Adrenal gland (tissue), 12 donors: ENCODE results near the gene SHISAL2B. TPM values are rescaled to one million over a fixed set of nuclear protein-coding genes. Genes with fewer than 3 reads are reported as not detected.

Experiments
- DNase-seq, 7 donors: peaks; one replicate each; pipeline ENCODE4 v3.0.0-alpha.2; 2019 to 2020
- H3K27ac ChIP-seq, 5 donors: fragments of 200-600 bp; sonication (generic) in 4 of 5; 1 replicate in 3 of 5; 2 replicates in 2 of 5; pipeline versions ENCODE4 v1.5.1 to v1.8.0; 2016 to 2020; ENCODE audit warnings: mild to moderate bottlenecking in 1 of 5
- H3K27me3 ChIP-seq: fragments of 200-600 bp; 2 replicates; pipeline ENCODE4 v1.8.0; 2021
- H3K36me3 ChIP-seq, 2 donors: fragments of 200-600 bp; replicated peaks in 1 of 2; 1 replicate in 1 of 2; 2 replicates in 1 of 2; pipeline versions ENCODE4 v1.5.1 to v1.8.0; 2018 to 2022
- H3K4me1 ChIP-seq, 2 donors: fragments of 200-600 bp; replicated peaks in 1 of 2; 1 replicate in 1 of 2; 2 replicates in 1 of 2; pipeline versions ENCODE4 v1.5.1 to v1.8.0; 2018 to 2021
- H3K4me3 ChIP-seq, 4 donors: fragments of 200-600 bp; sonication (generic) in 3 of 4; one replicate each; pipeline ENCODE4 v1.5.1; 2016 to 2018
- H3K9me3 ChIP-seq, 3 donors: fragments of 200-600 bp; sonication (generic) in 1 of 3; replicated peaks in 1 of 3; 1 replicate in 2 of 3; 2 replicates in 1 of 3; pipeline versions ENCODE4 v1.5.1 to v1.8.0; 2016 to 2021
- CTCF ChIP-seq, 6 experiments: fragments of 450-650 bp in 4 of 6; fragments of 200-600 bp in 2 of 6; sonication (generic) in 1 of 6; IDR thresholded peaks; 1 replicate in 5 of 6; 2 replicates in 1 of 6; pipeline versions ENCODE4 v1.5.1 to v1.8.0; 2016 to 2021; ENCODE audit warnings: antibody characterized with exemption in 6 of 6, mild to moderate bottlenecking in 2 of 6, moderate library complexity in 1 of 6
- POLR2A ChIP-seq, 2 donors: fragments of 450-650 bp; IDR thresholded peaks; one replicate each; pipeline ENCODE4 v1.6.1; 2017; ENCODE audit warnings: antibody characterized with exemption in 2 of 2, mild to moderate bottlenecking in 2 of 2, moderate library complexity in 1 of 2
- WGBS, 4 donors: extraction: QIAGEN DNeasy Blood & Tissue Kit in 2 of 4; methylation state at CpG; one replicate each; pipeline versions ENCODE4 v1.1.5 to v1.1.7; 2013 to 2017; 5-methylcytosine and 5-hydroxymethylcytosine counted together
- intact Hi-C, 2 donors: fragments of 100-400 bp; cut with DNase I; formaldehyde crosslinking; loops; one replicate each; pipeline versions ENCODE4 v1.14.1 to v1.15.0; 2022 to 2023
- polyA plus RNA-seq, 3 donors: library from polyadenylated mRNA; stranded (reverse); fragments of 200-250 nt in 2 of 3; fragments of 350-450 nt in 1 of 3; fragmentation: Illumina TruSeq in 1 of 3; extraction: RNeasy Lipid Tissue Mini Kit (QIAGEN cat#74804) in 1 of 3; gene quantifications; one replicate each; pipeline ENCODE4 v1.2.3, GENCODE V29; 2013 to 2014
- total RNA-seq, 9 donors: library from RNA; depleted of rRNA in 4 of 9; stranded (reverse); fragments of >200 nt in 4 of 9; fragments of 120-200 nt in 1 of 9; fragmentation: NEBNext Ultra II Directional in 1 of 9; extraction: Animal tissue kit (Norgen Biotek cat#: 25700) in 1 of 9; gene quantifications; one replicate each; pipeline versions ENCODE4 v1.1.0 to v1.2.4, GENCODE V29; 2013 to 2023
- donor health status: healthy with polysubstance abuse.
- donor health status: Bipolar disorder and iron deficiency.
- donor health status: DM: yes; HTN: yes; CAD: no.
- donor health status: DM: no; HTN: no; CAD: no.
- donor health status: DM: no; HTN: no; CAD: no.
- donor health status: DM: yes; HTN: yes; CAD: no.

SHISAL2B gene
- total and polyA plus RNA-seq, 12 donors, result 0.10 TPM; not detected in 11

- no peak overlapping the region for H3K4me3 ChIP-seq
- no peak overlapping the region for H3K27ac ChIP-seq
- H3K27me3 ChIP-seq, result no peaks in the 10 kb centered on the region
- peaks cover 0 to 12% of the 10 kb centered on the region in 2 donors for H3K36me3 ChIP-seq
- TF ChIP-seq POLR2A (IDR thresholded peaks at IDR 0.05) (no peak), CTCF (IDR thresholded peaks at IDR 0.05) (no peak)
- H3K4me1 ChIP-seq, result no peaks in the 10 kb centered on the region
- 63 to 96% (median 96%) methylated on average over 3 of the region's 3 CpGs for WGBS, 4 donors
- intact Hi-C loops, result no loop called here
- no peak for DNase-seq
- no peaks in the 10 kb centered on the region for H3K9me3 ChIP-seq
Observed at GRCh38 chr5:64722588-64722987, 32.3 kb downstream of the SHISAL2B start.

- DNase-seq, result no peak
- H3K9me3 ChIP-seq, result no peaks in the 10 kb centered on the region
- no peak overlapping the region for H3K27ac ChIP-seq
- H3K4me3 ChIP-seq, result no peak overlapping the region
- intact Hi-C loops, result no loop called here
- no peaks in the 10 kb centered on the region for H3K4me1 ChIP-seq
- TF ChIP-seq CTCF (IDR thresholded peaks at IDR 0.05), result no peak
- no peak for TF ChIP-seq POLR2A (IDR thresholded peaks at IDR 0.05)
- H3K36me3 ChIP-seq, result peaks cover 0 to 14% of the 10 kb centered on the region in 2 donors
- no peaks in the 10 kb centered on the region for H3K27me3 ChIP-seq
- WGBS, 4 donors, result 90 to 100% (median 96%) methylated on average over 2 of the region's 2 CpGs
Observed at GRCh38 chr5:64727150-64727549, 36.8 kb downstream of the SHISAL2B start.

DNA sequence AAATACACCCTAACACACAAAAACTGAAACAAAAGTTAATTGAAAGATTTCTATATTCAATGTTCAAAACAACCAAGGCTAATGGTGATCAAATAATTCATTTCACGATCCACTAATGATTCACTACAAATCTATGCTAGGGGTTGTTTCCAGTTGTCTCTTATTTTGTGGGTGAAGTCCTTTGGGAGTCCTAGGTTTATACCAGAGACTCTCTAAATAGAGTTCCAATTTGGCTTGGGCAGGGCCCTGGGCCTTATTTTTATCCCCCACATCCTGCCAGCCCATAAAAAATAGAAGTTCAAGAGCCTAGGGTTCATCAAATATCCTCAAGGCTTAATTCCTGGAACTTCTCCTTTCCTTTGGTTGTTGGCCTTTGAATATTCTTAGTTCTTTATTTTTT is 52.1 kb downstream of the SHISAL2B start:
- Histone ChIP-seq H3K36me3 (peaks cover 0 to 13% of the 10 kb centered on the region in 2 donors), H3K9me3 (no peaks in the 10 kb centered on the region), H3K4me1 (no peaks in the 10 kb centered on the region), H3K27ac (no peak overlapping the region), H3K27me3 (no peaks in the 10 kb centered on the region), H3K4me3 (no peak overlapping the region)
- no peak for DNase-seq
- 65 to 81% (median 75%) methylated on average over 1 of the region's 1 CpG for WGBS, 4 donors
- TF ChIP-seq POLR2A (IDR thresholded peaks at IDR 0.05), result no peak
- TF ChIP-seq CTCF (IDR thresholded peaks at IDR 0.05), result no peak
- intact Hi-C loops, result no loop called here

DNA sequence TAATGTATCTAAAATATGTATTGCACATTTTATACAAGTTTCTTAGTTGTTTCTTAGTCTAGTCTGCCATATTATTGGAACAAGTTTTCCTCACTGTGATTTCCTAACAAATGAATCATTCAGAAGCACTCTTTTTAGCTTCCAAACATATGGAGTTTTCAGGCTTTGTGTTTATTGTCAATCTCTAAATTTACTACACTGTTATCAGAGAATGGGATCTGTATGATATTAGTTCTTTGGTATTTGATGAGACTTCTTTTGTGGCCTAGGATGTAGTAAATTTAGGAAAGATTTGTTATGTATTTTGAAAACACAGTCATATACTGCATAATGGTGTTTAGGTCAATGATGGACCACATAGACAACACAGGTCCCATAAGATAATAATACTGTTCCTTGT is 52.5 kb downstream of the SHISAL2B start:
- Histone ChIP-seq H3K4me3 (no peak overlapping the region), H3K36me3 (peaks cover 0 to 13% of the 10 kb centered on the region in 2 donors), H3K27ac (no peak overlapping the region), H3K9me3 (no peaks in the 10 kb centered on the region), H3K27me3 (no peaks in the 10 kb centered on the region), H3K4me1 (no peaks in the 10 kb centered on the region)
- no peak for TF ChIP-seq CTCF (IDR thresholded peaks at IDR 0.05)
- no peak for TF ChIP-seq POLR2A (IDR thresholded peaks at IDR 0.05)
- intact Hi-C loops, result no loop called here
- no peak for DNase-seq
